Measurements from ENCODE around the gene TTR. TPM values are rescaled to one million over a fixed set of nuclear protein-coding genes. Genes with fewer than 3 reads are reported as not detected.
A peak's percentile ranks its signal among the peaks of the same experiment; 100 is the strongest.

The TTR gene
- total and polyA plus RNA-seq, 2 donors (not counting 1 experiment from before 2014, with no cell fraction given): not detected

DNA sequence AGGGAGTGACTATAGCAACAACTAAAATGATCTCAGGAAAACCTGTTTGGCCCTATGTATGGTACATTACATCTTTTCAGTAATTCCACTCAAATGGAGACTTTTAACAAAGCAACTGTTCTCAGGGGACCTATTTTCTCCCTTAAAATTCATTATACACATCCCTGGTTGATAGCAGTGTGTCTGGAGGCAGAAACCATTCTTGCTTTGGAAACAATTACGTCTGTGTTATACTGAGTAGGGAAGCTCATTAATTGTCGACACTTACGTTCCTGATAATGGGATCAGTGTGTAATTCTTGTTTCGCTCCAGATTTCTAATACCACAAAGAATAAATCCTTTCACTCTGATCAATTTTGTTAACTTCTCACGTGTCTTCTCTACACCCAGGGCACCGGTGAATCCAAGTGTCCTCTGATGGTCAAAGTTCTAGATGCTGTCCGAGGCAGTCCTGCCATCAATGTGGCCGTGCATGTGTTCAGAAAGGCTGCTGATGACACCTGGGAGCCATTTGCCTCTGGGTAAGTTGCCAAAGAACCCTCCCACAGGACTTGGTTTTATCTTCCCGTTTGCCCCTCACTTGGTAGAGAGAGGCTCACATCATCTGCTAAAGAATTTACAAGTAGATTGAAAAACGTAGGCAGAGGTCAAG, 955 bp downstream of the TTR start:
- H3K79me2 ChIP-seq (ENCODE audit: control insufficient read depth, insufficient read depth, low read length): no peaks in the 10 kb centered on the region
- no peaks in the 10 kb centered on the region for H4K20me1 ChIP-seq (ENCODE audit: control insufficient read depth, extremely low read depth, insufficient read depth, low read length)
- no peak overlapping the region for H3K27ac ChIP-seq (ENCODE audit: insufficient read depth, low read length)
- H3K36me3 ChIP-seq (ENCODE audit: control insufficient read depth, insufficient read depth, low read length): no peaks in the 10 kb centered on the region
- no peak overlapping the region for H3K9ac ChIP-seq (ENCODE audit: insufficient read depth, low read length)
- H2AFZ ChIP-seq (ENCODE audit: low read length): no peak overlapping the region
- H3K27me3 ChIP-seq (ENCODE audit: control insufficient read depth, insufficient read depth, low read length): no peaks in the 10 kb centered on the region
- H3K4me2 ChIP-seq (ENCODE audit: extremely low read depth, insufficient read depth, low read length): no peak overlapping the region
- no peak for TF ChIP-seq EZH2 (IDR thresholded peaks at IDR 0.05; ENCODE audit: low read length, missing control alignments)
- TF ChIP-seq, protein P1, sequence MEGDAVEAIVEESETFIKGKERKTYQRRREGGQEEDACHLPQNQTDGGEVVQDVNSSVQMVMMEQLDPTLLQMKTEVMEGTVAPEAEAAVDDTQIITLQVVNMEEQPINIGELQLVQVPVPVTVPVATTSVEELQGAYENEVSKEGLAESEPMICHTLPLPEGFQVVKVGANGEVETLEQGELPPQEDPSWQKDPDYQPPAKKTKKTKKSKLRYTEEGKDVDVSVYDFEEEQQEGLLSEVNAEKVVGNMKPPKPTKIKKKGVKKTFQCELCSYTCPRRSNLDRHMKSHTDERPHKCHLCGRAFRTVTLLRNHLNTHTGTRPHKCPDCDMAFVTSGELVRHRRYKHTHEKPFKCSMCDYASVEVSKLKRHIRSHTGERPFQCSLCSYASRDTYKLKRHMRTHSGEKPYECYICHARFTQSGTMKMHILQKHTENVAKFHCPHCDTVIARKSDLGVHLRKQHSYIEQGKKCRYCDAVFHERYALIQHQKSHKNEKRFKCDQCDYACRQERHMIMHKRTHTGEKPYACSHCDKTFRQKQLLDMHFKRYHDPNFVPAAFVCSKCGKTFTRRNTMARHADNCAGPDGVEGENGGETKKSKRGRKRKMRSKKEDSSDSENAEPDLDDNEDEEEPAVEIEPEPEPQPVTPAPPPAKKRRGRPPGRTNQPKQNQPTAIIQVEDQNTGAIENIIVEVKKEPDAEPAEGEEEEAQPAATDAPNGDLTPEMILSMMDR (conservative IDR thresholded peaks at IDR 0.05 in 1 of 2, IDR thresholded peaks at IDR 0.05 in 1 of 2; ENCODE audit: low read depth in 1 of 2, low read length in 2 of 2): no peak
- no peak overlapping the region for H3K4me3 ChIP-seq (replicated peaks in 1 of 4; ENCODE audit: control extremely low read depth in 1 of 4, insufficient read depth in 1 of 4, low read depth in 3 of 4, low read length in 4 of 4)
- no peaks in the 10 kb centered on the region for H3K9me3 ChIP-seq (ENCODE audit: control insufficient read depth, insufficient read depth, low read depth, low read length)
- no peak for DNase-seq (ENCODE audit: low read depth in 2 of 2)
- H3K4me1 ChIP-seq (ENCODE audit: control insufficient read depth, extremely low read depth, insufficient read depth, low read length): no peaks in the 10 kb centered on the region

DNA sequence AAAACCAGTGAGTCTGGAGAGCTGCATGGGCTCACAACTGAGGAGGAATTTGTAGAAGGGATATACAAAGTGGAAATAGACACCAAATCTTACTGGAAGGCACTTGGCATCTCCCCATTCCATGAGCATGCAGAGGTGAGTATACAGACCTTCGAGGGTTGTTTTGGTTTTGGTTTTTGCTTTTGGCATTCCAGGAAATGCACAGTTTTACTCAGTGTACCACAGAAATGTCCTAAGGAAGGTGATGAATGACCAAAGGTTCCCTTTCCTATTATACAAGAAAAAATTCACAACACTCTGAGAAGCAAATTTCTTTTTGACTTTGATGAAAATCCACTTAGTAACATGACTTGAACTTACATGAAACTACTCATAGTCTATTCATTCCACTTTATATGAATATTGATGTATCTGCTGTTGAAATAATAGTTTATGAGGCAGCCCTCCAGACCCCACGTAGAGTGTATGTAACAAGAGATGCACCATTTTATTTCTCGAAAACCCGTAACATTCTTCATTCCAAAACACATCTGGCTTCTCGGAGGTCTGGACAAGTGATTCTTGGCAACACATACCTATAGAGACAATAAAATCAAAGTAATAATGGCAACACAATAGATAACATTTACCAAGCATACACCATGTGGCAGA, 3.6 kb downstream of the TTR start:
- Histone ChIP-seq H3K36me3 (ENCODE audit: control insufficient read depth, insufficient read depth, low read length) (no peaks in the 10 kb centered on the region), H3K9ac (ENCODE audit: insufficient read depth, low read length) (no peak overlapping the region), H3K27ac (ENCODE audit: insufficient read depth, low read length) (no peak overlapping the region), H3K4me1 (ENCODE audit: control insufficient read depth, extremely low read depth, insufficient read depth, low read length) (no peaks in the 10 kb centered on the region), H3K9me3 (ENCODE audit: control insufficient read depth, insufficient read depth, low read depth, low read length) (no peaks in the 10 kb centered on the region), H3K79me2 (ENCODE audit: control insufficient read depth, insufficient read depth, low read length) (no peaks in the 10 kb centered on the region), H3K4me3 (replicated peaks in 1 of 4; ENCODE audit: control extremely low read depth in 1 of 4, insufficient read depth in 1 of 4, low read depth in 3 of 4, low read length in 4 of 4) (no peak overlapping the region), H2AFZ (ENCODE audit: low read length) (no peak overlapping the region), H3K27me3 (ENCODE audit: control insufficient read depth, insufficient read depth, low read length) (no peaks in the 10 kb centered on the region), H3K4me2 (ENCODE audit: extremely low read depth, insufficient read depth, low read length) (no peak overlapping the region), H4K20me1 (ENCODE audit: control insufficient read depth, extremely low read depth, insufficient read depth, low read length) (no peaks in the 10 kb centered on the region)
- peak in 1 of 2 donors; percentile 56 for DNase-seq (ENCODE audit: low read depth in 2 of 2)
- TF ChIP-seq EZH2 (IDR thresholded peaks at IDR 0.05; ENCODE audit: low read length, missing control alignments): no peak
- TF ChIP-seq, protein P1 (conservative IDR thresholded peaks at IDR 0.05 in 1 of 2, IDR thresholded peaks at IDR 0.05 in 1 of 2; ENCODE audit: low read depth in 1 of 2, low read length in 2 of 2): no peak

DNA sequence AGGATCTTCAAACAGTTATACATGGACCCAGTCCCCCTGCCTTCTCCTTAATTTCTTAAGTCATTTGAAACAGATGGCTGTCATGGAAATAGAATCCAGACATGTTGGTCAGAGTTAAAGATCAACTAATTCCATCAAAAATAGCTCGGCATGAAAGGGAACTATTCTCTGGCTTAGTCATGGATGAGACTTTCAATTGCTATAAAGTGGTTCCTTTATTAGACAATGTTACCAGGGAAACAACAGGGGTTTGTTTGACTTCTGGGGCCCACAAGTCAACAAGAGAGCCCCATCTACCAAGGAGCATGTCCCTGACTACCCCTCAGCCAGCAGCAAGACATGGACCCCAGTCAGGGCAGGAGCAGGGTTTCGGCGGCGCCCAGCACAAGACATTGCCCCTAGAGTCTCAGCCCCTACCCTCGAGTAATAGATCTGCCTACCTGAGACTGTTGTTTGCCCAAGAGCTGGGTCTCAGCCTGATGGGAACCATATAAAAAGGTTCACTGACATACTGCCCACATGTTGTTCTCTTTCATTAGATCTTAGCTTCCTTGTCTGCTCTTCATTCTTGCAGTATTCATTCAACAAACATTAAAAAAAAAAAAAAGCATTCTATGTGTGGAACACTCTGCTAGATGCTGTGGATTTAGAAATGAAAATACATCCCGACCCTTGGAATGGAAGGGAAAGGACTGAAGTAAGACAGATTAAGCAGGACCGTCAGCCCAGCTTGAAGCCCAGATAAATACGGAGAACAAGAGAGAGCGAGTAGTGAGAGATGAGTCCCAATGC, 4.6 kb downstream of the TTR start:
- no peak overlapping the region for H3K27ac ChIP-seq (ENCODE audit: insufficient read depth, low read length)
- no peak overlapping the region for H3K4me2 ChIP-seq (ENCODE audit: extremely low read depth, insufficient read depth, low read length)
- no peak overlapping the region for H2AFZ ChIP-seq (ENCODE audit: low read length)
- no peaks in the 10 kb centered on the region for H3K36me3 ChIP-seq (ENCODE audit: control insufficient read depth, insufficient read depth, low read length)
- no peaks in the 10 kb centered on the region for H3K4me1 ChIP-seq (ENCODE audit: control insufficient read depth, extremely low read depth, insufficient read depth, low read length)
- no peak overlapping the region for H3K9ac ChIP-seq (ENCODE audit: insufficient read depth, low read length)
- H3K27me3 ChIP-seq (ENCODE audit: control insufficient read depth, insufficient read depth, low read length): no peaks in the 10 kb centered on the region
- peak in 1 of 2 donors; percentile 53 for DNase-seq (ENCODE audit: low read depth in 2 of 2)
- no peaks in the 10 kb centered on the region for H3K79me2 ChIP-seq (ENCODE audit: control insufficient read depth, insufficient read depth, low read length)
- H3K9me3 ChIP-seq (ENCODE audit: control insufficient read depth, insufficient read depth, low read depth, low read length): no peaks in the 10 kb centered on the region
- no peaks in the 10 kb centered on the region for H4K20me1 ChIP-seq (ENCODE audit: control insufficient read depth, extremely low read depth, insufficient read depth, low read length)
- TF ChIP-seq EZH2 (IDR thresholded peaks at IDR 0.05; ENCODE audit: low read length, missing control alignments): no peak
- TF ChIP-seq, protein P1 (conservative IDR thresholded peaks at IDR 0.05 in 1 of 2, IDR thresholded peaks at IDR 0.05 in 1 of 2; ENCODE audit: low read depth in 1 of 2, low read length in 2 of 2): no peak
- H3K4me3 ChIP-seq (replicated peaks in 1 of 4; ENCODE audit: control extremely low read depth in 1 of 4, insufficient read depth in 1 of 4, low read depth in 3 of 4, low read length in 4 of 4): no peak overlapping the region
